Adipocyte (in vitro differentiated cells): ENCODE data around the gene STK32B.
A peak's percentile ranks its signal among the peaks of the same experiment; 100 is the strongest.
"Not testable (repeated sequence)": the region's sequence is repeated elsewhere in the genome, so short reads cannot be mapped to it uniquely, and the experiment has no call there.

ENCODE experiments used
- DNase-seq: peaks from one replicate; pipeline ENCODE4 v3.0.0-alpha.2; 2015; ENCODE audit warnings: low read depth
- H3K27me3 ChIP-seq: replicated peaks from 2 replicates; pipeline ENCODE4 v1.7.0; 2013; ENCODE audit warnings: mild to moderate bottlenecking, low read length, moderate library complexity; ENCODE audit not compliant: control insufficient read depth, insufficient read depth
- H3K36me3 ChIP-seq: 2 replicates; pipeline ENCODE4 v1.7.0; 2013; ENCODE audit warnings: low read length, mild to moderate bottlenecking, moderate library complexity; ENCODE audit not compliant: control insufficient read depth, insufficient read depth, severe bottlenecking
- H3K4me1 ChIP-seq: 2 replicates; pipeline ENCODE4 v1.7.0; 2013; ENCODE audit warnings: mild to moderate bottlenecking, low read length, moderate library complexity; ENCODE audit not compliant: control insufficient read depth, insufficient read depth
- H3K4me3 ChIP-seq: 2 replicates; pipeline ENCODE4 v1.7.0; 2013; ENCODE audit warnings: mild to moderate bottlenecking, low read length, moderate library complexity
- H3K9ac ChIP-seq: 2 replicates; pipeline ENCODE4 v1.7.0; 2013; ENCODE audit warnings: mild to moderate bottlenecking, low read length, moderate library complexity
- H3K9me3 ChIP-seq: 2 replicates; pipeline ENCODE4 v1.7.0; 2013; ENCODE audit warnings: mild to moderate bottlenecking, low read length, moderate library complexity; ENCODE audit not compliant: control insufficient read depth

Gene STK32B

DNA sequence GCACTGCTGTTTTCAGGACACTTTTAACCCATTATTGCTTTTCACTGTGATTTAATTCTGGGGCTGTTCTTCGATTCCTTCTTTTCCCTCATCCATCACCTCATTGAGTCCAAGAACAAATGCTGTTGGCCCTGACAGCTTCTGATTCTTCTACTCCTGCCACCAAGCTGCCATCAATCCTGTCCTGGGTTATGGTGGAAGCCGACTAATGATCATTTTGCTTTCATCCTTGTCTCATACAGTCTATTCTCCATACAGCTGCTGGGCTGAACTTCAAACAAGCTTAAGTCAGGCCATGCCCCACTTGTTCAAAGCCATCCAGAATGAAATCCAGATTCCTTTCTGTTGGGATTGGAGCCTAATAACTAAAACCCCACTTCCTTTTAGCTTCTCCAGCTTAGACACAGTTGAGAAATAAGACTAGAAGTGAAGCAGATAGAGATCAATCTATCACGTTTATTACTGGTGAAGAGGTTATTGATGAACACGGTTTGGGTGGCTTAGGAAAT lies 161.9 kb downstream of the STK32B start:
- DNase-seq, result no peak
- no peaks in the 10 kb centered on the region for H3K27me3 ChIP-seq
- H3K4me3 ChIP-seq, result no peak overlapping the region
- no peaks in the 10 kb centered on the region for H3K9me3 ChIP-seq
- H3K36me3 ChIP-seq, result no peaks in the 10 kb centered on the region
- H3K4me1 ChIP-seq, result no peaks in the 10 kb centered on the region
- no peak overlapping the region for H3K9ac ChIP-seq

DNA sequence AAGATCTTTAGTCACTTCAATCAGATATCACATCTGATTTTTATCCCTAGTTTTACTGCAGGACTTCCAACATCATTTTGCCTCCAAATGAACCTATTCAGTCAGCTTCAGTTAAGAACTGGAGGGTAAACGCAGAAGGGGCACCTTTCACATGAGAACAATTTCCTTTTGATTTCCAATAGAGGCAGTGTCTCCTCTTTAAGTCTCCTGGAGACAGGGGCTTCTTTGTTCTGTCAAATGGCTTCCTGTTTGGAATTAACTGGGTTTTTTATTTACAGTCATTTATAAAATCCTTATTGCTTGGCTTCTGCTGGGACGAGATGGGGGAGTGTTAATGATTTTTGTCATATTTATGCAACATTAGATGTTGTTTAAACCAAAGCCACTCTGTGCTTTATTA lies 164.0 kb downstream of the STK32B start:
- Histone ChIP-seq H3K4me1 (no peaks in the 10 kb centered on the region), H3K36me3 (no peaks in the 10 kb centered on the region), H3K9ac (no peak overlapping the region), H3K9me3 (no peaks in the 10 kb centered on the region), H3K27me3 (no peaks in the 10 kb centered on the region), H3K4me3 (no peak overlapping the region)
- DNase-seq, result no peak

DNA sequence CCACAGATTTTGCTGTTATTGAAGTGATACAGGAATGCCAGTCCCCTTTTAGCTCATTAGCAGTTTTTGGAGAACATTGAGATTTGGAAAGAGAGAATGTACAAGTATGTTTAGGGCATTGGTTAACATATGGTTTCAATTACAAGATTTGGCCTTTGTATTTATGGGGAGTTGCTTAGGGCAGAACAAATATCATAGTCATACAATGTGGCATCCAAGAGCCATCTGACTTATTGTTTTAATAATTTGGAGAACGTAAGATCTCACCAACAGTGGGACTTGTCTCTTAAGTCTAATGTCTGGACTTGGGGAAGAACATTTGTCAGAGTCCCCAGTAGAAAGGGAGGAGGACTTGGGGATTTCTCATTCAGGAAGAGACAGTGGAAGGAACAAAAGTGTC lies 166.1 kb downstream of the STK32B start:
- H3K9ac ChIP-seq, result no peak overlapping the region
- H3K36me3 ChIP-seq, result no peaks in the 10 kb centered on the region
- H3K4me3 ChIP-seq, result no peak overlapping the region
- H3K27me3 ChIP-seq, result no peaks in the 10 kb centered on the region
- no peaks in the 10 kb centered on the region for H3K4me1 ChIP-seq
- DNase-seq, result peak; percentile 58
- peaks cover 10% of the 10 kb centered on the region for H3K9me3 ChIP-seq

DNA sequence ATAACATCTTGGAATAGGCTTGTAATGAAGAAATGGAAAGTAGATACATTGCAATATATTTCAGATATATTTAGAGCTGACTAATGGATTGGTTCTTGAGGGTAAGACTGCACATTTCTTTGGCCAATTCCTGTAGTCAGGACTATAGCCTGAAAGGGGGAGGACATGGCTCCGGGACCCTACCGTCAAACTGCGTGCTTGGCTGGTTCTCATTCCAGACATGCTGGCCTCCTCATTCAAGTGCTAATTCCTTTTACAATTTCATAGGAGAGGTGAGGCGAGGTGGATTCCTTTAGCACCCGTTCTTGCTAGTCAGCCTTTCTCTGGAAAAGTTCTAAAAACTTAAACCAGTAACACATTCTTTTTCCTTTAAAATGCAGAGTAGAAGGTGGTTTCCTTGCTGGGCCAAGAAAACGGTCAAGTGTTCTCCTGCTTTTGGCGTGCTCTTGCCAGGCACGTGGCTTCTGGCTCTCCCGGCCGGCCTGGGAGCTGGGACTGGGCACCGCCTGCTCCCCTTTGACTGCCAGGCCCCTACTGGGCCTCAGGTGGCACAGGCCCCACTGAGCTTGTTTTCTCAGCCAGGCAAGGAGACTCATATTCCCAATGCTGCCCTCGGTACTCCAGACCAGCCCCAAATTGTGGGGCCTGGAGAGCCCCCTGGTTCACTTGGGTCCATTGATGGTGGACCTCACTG lies 167.2 kb downstream of the STK32B start:
- H3K9ac ChIP-seq, result no peak overlapping the region
- H3K4me1 ChIP-seq, result no peaks in the 10 kb centered on the region
- H3K4me3 ChIP-seq, result no peak overlapping the region
- peaks cover 18% of the 10 kb centered on the region for H3K9me3 ChIP-seq
- no peaks in the 10 kb centered on the region for H3K36me3 ChIP-seq
- DNase-seq, result no peak
- H3K27me3 ChIP-seq, result no peaks in the 10 kb centered on the region

DNA sequence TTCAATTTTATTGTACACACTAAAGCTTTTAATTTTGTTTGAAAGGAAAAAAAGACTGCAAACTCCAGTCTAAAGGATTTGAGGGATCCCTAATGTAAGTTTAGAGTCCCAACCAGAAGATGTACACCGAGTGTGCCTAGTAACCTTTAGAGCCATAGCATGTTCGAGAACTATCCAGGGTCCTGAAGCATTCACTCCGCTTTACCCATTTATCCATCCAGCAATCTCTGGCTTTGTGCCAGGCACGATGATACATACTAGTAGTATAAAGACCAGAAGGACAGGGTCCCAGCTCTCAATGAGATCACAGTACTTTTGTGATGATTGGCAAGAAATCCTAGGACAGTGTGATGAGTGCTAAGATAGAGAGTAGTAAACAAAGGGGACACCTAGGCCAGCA lies 168.7 kb downstream of the STK32B start:
- no peaks in the 10 kb centered on the region for H3K36me3 ChIP-seq
- H3K4me3 ChIP-seq, result no peak overlapping the region
- no peak overlapping the region for H3K9ac ChIP-seq
- DNase-seq, result peak; percentile 30
- H3K27me3 ChIP-seq, result no peaks in the 10 kb centered on the region
- no peaks in the 10 kb centered on the region for H3K4me1 ChIP-seq
- H3K9me3 ChIP-seq, result peaks cover 18% of the 10 kb centered on the region

DNA sequence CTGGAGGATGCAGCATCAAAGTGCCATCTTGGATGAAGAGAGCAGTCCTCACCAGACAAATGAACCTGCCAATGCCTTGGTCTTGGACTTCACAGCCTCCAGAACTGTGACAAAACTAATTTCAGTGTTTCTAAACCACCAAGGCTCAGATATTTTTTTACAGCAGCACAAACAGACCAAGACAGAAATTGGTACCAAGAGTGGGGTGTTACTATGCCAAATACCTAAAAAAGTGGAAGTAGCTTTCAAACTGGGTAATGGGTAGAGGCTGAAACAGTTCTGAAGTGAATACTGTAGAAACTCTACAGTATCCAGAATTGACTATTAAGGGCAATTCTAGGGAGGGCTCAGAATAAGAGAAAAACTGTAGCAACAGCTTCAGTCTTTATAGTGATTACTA lies 170.8 kb downstream of the STK32B start:
- Histone ChIP-seq H3K9ac (no peak overlapping the region), H3K4me3 (no peak overlapping the region), H3K4me1 (no peaks in the 10 kb centered on the region), H3K36me3 (no peaks in the 10 kb centered on the region), H3K27me3 (no peaks in the 10 kb centered on the region), H3K9me3 (peaks cover 18% of the 10 kb centered on the region)
- DNase-seq, result no peak

DNA sequence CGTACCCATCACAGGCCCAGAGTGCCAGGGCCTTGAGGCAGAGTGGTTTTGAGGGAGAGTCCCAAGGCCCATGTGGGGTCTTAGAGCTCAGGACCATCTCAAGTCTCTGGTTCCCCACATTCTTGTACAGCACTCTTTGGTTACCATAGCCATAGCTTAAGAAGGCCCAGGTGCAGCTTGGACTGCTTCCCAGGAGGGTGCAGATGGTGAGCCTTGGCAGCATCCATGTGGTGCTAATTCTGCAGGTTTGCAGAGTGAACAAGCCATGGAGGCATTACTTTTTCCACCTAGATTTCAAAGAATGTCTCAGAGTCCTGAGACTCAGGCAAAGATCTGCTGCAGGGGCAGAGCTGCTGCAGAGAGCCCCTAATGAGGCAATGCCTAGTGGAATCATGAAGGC lies 171.7 kb downstream of the STK32B start:
- H3K9ac ChIP-seq, result no peak overlapping the region
- H3K27me3 ChIP-seq, result no peaks in the 10 kb centered on the region
- no peak overlapping the region for H3K4me3 ChIP-seq
- DNase-seq, result no peak
- no peaks in the 10 kb centered on the region for H3K36me3 ChIP-seq
- H3K4me1 ChIP-seq, result no peaks in the 10 kb centered on the region
- H3K9me3 ChIP-seq, result peaks cover 18% of the 10 kb centered on the region

DNA sequence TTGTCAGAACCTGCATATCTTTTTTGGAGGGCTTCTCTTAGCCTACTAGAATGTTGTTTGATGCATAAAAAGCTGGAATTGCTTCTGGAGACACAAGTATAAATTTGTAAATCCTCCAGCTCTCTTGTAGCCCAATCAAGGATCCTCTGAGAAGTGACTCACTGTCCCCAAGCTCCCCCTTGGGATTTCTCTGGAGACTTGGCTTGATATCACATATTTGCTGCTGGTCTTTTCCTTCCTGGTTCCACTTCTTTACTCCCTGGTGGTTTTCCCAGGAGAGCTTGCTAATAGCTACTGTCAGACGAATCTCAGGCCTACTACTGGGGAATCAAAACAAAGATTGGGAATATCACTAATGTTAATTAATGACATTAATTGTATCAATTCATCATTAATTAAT lies 173.1 kb downstream of the STK32B start:
- DNase-seq, result no peak
- Histone ChIP-seq H3K9me3 (peaks cover 18% of the 10 kb centered on the region), H3K4me1 (no peaks in the 10 kb centered on the region), H3K27me3 (no peaks in the 10 kb centered on the region), H3K9ac (no peak overlapping the region), H3K36me3 (no peaks in the 10 kb centered on the region), H3K4me3 (no peak overlapping the region)

DNA sequence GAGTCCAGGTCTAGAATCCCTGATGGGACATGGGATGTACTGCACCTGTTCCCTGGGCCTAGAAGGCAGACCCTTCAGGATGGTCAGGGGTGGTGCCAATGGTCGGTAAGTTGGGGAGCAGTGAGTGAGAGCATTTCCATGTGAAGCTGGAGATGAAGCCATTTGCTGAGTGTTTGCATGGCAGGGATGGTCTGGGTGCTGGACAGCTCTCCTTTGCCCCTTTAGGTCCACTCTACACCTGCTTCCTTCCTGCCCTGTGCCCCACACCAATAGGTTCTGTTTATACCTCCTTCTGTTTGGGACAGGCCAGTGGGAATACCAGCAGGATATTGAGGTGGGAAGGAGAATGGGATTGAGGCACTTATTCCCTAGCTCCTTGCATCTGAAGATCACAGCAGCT lies 181.3 kb downstream of the STK32B start:
- Histone ChIP-seq H3K27me3 (no peaks in the 10 kb centered on the region), H3K4me1 (no peaks in the 10 kb centered on the region), H3K4me3 (no peak overlapping the region), H3K9ac (no peak overlapping the region), H3K36me3 (no peaks in the 10 kb centered on the region), H3K9me3 (no peaks in the 10 kb centered on the region)
- no peak for DNase-seq

DNA sequence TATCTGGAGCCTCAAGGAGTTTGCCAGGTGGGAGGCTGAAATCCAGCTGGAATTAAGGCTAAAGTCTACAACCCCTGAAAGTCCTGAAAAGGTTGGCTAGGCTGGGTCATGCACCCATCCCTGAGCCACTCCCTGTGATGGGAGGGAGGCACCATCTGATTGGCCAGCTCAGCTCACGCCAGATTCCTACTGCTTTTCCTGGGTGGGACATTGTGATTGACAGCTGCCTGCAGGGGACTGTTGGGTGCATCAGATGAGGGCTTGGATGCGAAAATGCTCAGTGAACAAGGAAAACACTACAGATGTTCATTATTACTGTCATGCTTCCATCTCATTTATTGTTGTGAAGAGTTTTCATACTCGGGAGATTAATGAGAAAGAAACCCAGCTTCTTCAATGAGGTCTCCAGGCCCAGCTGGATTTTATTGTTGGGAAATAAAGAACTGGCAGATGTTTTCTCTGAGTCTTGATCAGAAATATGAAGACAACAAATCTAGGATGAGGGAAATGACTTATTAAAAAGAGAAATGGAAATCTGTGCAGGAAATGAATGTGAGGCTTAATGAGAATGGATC lies 185.9 kb downstream of the STK32B start:
- no peaks in the 10 kb centered on the region for H3K27me3 ChIP-seq
- no peak for DNase-seq
- H3K4me3 ChIP-seq, result no peak overlapping the region
- H3K9ac ChIP-seq, result no peak overlapping the region
- peaks cover 4% of the 10 kb centered on the region for H3K4me1 ChIP-seq
- no peaks in the 10 kb centered on the region for H3K36me3 ChIP-seq
- no peaks in the 10 kb centered on the region for H3K9me3 ChIP-seq

DNA sequence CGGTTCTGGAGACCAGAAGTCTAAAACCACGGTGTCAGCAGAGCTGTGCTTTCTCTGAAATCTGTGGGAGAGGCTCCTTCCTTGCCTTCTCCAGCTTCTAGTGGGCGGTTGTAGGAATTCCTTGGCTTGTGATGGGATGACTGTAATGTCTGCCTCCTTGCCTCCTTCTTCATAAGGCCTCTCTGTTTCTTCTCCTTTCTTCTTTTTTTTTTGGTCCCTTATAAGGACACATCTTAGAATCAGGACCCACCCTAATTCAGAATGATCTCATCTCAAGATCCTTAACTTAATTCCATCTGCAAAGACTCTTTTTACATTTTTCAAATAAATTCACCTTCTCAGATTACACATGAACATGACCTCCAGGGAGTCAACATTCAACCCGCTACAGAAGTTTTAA lies 186.9 kb downstream of the STK32B start:
- DNase-seq, result peak; percentile 59

DNA sequence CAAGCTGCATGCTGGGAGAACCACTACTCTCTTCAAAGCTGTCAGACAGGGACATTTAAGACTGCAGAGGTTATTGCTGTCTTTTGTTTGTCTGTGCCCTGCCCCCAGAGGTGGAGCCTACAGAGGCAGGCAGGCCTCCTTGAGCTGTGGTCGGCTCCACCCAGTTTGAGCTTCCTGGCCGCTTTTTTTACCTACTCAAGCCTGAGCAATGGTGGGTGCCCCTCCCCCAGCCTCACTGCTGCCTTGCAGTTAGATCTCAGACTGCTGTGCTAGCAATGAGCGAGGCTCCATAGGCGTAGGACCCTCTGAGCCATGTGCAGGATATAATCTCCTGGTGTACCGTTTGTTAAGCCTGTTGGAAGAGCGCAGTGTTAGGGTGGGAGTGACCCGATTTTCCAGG lies 195.8 kb downstream of the STK32B start:
- not testable (repeated sequence) for H3K9me3 ChIP-seq, H3K27me3 ChIP-seq, DNase-seq, H3K4me3 ChIP-seq, H3K9ac ChIP-seq, H3K36me3 ChIP-seq, H3K4me1 ChIP-seq

More for the DNA sequence above, 186.9 kb downstream of the STK32B start:
- H3K9me3 ChIP-seq, result no peaks in the 10 kb centered on the region
- no peaks in the 10 kb centered on the region for H3K27me3 ChIP-seq
- no peak overlapping the region for H3K9ac ChIP-seq
- H3K4me3 ChIP-seq, result no peak overlapping the region
- H3K36me3 ChIP-seq, result no peaks in the 10 kb centered on the region
- H3K4me1 ChIP-seq, result peaks cover 4% of the 10 kb centered on the region
